ENCODE results near the gene FBXO31. TPM values are rescaled to one million over a fixed set of nuclear protein-coding genes. Genes with fewer than 3 reads are reported as not detected.

FBXO31 gene
- total RNA-seq, 6 experiments from 2014 or later: 23.0 to 30.0 (median 25.1) TPM

DNA sequence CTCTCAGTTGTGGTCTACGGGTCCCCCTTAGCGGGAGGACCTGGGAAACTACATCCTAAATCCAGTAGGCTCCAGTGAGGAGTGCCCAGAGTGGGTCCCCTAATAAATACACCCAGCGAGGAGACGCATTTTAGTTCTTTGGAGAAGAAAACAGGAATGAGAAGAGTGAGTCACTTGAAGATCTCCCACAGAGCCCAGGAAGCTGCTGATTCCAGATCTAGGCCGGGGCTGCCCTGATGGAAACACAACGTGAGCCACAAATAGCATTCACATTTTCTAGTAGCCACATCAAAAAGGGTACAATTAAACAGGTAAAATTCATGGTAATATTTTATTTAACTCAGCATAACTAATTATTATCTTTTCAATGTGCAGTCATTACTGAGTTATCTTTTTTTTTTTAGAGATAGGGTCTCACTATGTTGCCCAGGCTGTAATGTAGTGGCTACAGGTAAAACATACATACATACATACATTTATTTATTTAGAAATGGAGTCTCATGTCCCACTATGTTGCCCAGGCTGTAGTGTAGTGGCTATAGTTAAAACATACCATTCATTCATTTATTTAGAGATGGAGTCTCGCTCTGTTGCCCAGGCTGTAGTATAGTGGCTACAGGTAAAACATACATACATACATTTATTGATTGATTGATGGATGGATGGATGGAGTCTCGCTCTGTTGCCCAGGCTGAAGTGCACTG is 21.5 kb downstream of the FBXO31 start:
- TF ChIP-seq, protein P1, sequence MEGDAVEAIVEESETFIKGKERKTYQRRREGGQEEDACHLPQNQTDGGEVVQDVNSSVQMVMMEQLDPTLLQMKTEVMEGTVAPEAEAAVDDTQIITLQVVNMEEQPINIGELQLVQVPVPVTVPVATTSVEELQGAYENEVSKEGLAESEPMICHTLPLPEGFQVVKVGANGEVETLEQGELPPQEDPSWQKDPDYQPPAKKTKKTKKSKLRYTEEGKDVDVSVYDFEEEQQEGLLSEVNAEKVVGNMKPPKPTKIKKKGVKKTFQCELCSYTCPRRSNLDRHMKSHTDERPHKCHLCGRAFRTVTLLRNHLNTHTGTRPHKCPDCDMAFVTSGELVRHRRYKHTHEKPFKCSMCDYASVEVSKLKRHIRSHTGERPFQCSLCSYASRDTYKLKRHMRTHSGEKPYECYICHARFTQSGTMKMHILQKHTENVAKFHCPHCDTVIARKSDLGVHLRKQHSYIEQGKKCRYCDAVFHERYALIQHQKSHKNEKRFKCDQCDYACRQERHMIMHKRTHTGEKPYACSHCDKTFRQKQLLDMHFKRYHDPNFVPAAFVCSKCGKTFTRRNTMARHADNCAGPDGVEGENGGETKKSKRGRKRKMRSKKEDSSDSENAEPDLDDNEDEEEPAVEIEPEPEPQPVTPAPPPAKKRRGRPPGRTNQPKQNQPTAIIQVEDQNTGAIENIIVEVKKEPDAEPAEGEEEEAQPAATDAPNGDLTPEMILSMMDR (IDR thresholded peaks at IDR 0.05): no peak
- DNase-seq: no peak
- Mint-ChIP-seq H3K4me1 (ENCODE audit: low read depth) (peaks cover 21% of the 10 kb centered on the region), H3K27me3 (ENCODE audit: insufficient read depth) (no peaks in the 10 kb centered on the region), H3K36me3 (ENCODE audit: low read depth) (peaks cover 10% of the 10 kb centered on the region; the same call in 1 of the 2 replicates), H3K27ac (no peak overlapping the region), H3K4me3 (no peak overlapping the region), H3K9me3 (no peaks in the 10 kb centered on the region)

GRCh38 chr16:87360862-87361610 is 22.5 kb downstream of the FBXO31 start:
- no peak overlapping the region for H3K27ac Mint-ChIP-seq
- no peaks in the 10 kb centered on the region for H3K9me3 Mint-ChIP-seq
- peaks cover 3% of the 10 kb centered on the region; the same call in 1 of the 2 replicates for H3K27me3 Mint-ChIP-seq (ENCODE audit: insufficient read depth)
- H3K4me1 Mint-ChIP-seq (ENCODE audit: low read depth): peaks cover 21% of the 10 kb centered on the region
- peaks cover 10% of the 10 kb centered on the region; the same call in 1 of the 2 replicates for H3K36me3 Mint-ChIP-seq (ENCODE audit: low read depth)
- H3K4me3 Mint-ChIP-seq: no peak overlapping the region
- DNase-seq: no peak
- TF ChIP-seq, protein P1 (IDR thresholded peaks at IDR 0.05): no peak

GRCh38 chr16:87359121-87359520 is 24.5 kb downstream of the FBXO31 start:
- TF ChIP-seq, protein P1 (IDR thresholded peaks at IDR 0.05): no peak
- H3K36me3 Mint-ChIP-seq (ENCODE audit: low read depth): peaks cover 10% of the 10 kb centered on the region; the same call in 1 of the 2 replicates
- H3K27me3 Mint-ChIP-seq (ENCODE audit: insufficient read depth): peaks cover 3% of the 10 kb centered on the region; the same call in 1 of the 2 replicates
- no peak for DNase-seq
- H3K27ac Mint-ChIP-seq: no peak overlapping the region
- H3K4me3 Mint-ChIP-seq: no peak overlapping the region
- peaks cover 10% of the 10 kb centered on the region for H3K4me1 Mint-ChIP-seq (ENCODE audit: low read depth)
- no peaks in the 10 kb centered on the region for H3K9me3 Mint-ChIP-seq

- peaks cover 3% of the 10 kb centered on the region; the same call in 1 of the 2 replicates for H3K27me3 Mint-ChIP-seq (ENCODE audit: insufficient read depth)
- no peaks in the 10 kb centered on the region for H3K9me3 Mint-ChIP-seq
- peaks cover 6% of the 10 kb centered on the region for H3K4me1 Mint-ChIP-seq (ENCODE audit: low read depth)
- peaks cover 10% of the 10 kb centered on the region; the same call in 1 of the 2 replicates for H3K36me3 Mint-ChIP-seq (ENCODE audit: low read depth)
- TF ChIP-seq, protein P1 (IDR thresholded peaks at IDR 0.05): no peak
- DNase-seq: no peak
- H3K4me3 Mint-ChIP-seq: no peak overlapping the region
- no peak overlapping the region for H3K27ac Mint-ChIP-seq
Measured at GRCh38 chr16:87358696-87359095, 24.9 kb downstream of the FBXO31 start.

DNA sequence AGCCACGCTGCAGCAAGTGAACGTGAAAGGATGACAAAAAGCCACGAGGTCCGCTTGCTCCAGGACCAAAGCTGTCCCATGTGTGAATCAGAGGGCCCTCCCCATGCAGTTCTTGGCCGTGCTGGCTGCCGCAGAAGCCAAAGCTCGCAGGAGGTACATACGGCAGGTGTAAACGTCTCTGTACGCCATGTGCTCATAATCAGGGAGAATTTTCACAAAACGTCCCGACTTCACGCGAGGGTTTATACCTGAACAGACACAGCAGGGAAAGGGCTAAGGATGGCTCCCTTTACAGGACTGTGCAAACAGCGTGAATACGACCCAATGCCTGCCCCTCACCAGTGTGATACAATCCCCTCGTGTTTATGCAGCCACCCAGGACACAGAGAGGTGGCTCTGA is 25.3 kb downstream of the FBXO31 start:
- Mint-ChIP-seq H3K27ac (no peak overlapping the region), H3K4me3 (no peak overlapping the region), H3K27me3 (ENCODE audit: insufficient read depth) (peaks cover 3% of the 10 kb centered on the region; the same call in 1 of the 2 replicates), H3K4me1 (ENCODE audit: low read depth) (peaks cover 1% of the 10 kb centered on the region), H3K9me3 (no peaks in the 10 kb centered on the region), H3K36me3 (ENCODE audit: low read depth) (peaks cover 10% of the 10 kb centered on the region; the same call in 1 of the 2 replicates)
- TF ChIP-seq, protein P1 (IDR thresholded peaks at IDR 0.05): no peak
- no peak for DNase-seq
